Uterus (tissue), 4 donors: ENCODE measurements around the gene MMP1. TPM values are rescaled to one million over a fixed set of nuclear protein-coding genes. Genes with fewer than 3 reads are reported as not detected.

Experiments
- DNase-seq, 2 donors: peaks; one replicate each; pipeline ENCODE4 v3.0.0-alpha.2; 2019 to 2020
- H3K27ac ChIP-seq, 2 donors: fragments of 200-600 bp; sonication (generic); 1 replicate in 1 of 2; 2 replicates in 1 of 2; pipeline ENCODE4 v1.5.1; 2016 to 2018
- H3K27me3 ChIP-seq, 2 donors: fragments of 200-600 bp; sonication (generic); one replicate each; pipeline ENCODE4 v1.5.1; 2018 to 2019; ENCODE audit warnings: control low read depth in 1 of 2
- H3K36me3 ChIP-seq, 2 donors: fragments of 200-600 bp; sonication (generic); one replicate each; pipeline ENCODE4 v1.5.1; 2019; ENCODE audit warnings: control low read depth in 1 of 2
- H3K4me1 ChIP-seq, 2 donors: fragments of 200-600 bp; sonication (generic); one replicate each; pipeline ENCODE4 v1.5.1; 2018 to 2019; ENCODE audit warnings: control low read depth in 1 of 2
- H3K4me3 ChIP-seq, 2 donors: fragments of 200-600 bp; sonication (generic); 1 replicate in 1 of 2; 2 replicates in 1 of 2; pipeline ENCODE4 v1.5.1; 2018 to 2019; ENCODE audit warnings: mild to moderate bottlenecking in 1 of 2
- H3K9me3 ChIP-seq, 2 donors: fragments of 200-600 bp; sonication (generic); one replicate each; pipeline ENCODE4 v1.5.1; 2019; ENCODE audit warnings: control low read depth in 1 of 2
- POLR2A ChIP-seq, 2 donors: fragments of 450-650 bp; IDR thresholded peaks; one replicate each; pipeline ENCODE4 v1.6.1; 2016; ENCODE audit warnings: antibody characterized with exemption in 2 of 2, mild to moderate bottlenecking in 1 of 2, moderate library complexity in 1 of 2
- intact Hi-C: fragments of 100-400 bp; cut with DNase I; formaldehyde crosslinking; loops from one replicate; pipeline ENCODE4 v1.15.1; 2023; ENCODE audit warnings: low total_unique reads
- total RNA-seq, 4 donors: library from RNA; depleted of rRNA in 3 of 4; stranded (reverse); fragments of >200 nt in 3 of 4; gene quantifications; one replicate each; pipeline versions ENCODE4 v1.1.0 to v1.2.4, GENCODE V29; 2014 to 2023
- TF ChIP-seq, protein P1 (sequence below), 4 experiments: fragments of 200-600 bp in 2 of 4; fragments of 450-650 bp in 2 of 4; sonication (generic) in 2 of 4; IDR thresholded peaks; one replicate each; pipeline ENCODE4 v1.5.1; 2016 to 2019; ENCODE audit warnings: antibody characterized with exemption in 4 of 4, mild to moderate bottlenecking in 2 of 4, moderate library complexity in 1 of 4
- donor health status: DM: yes; HTN: yes; CAD: no.

Gene MMP1
- total RNA-seq, 4 donors from 2014 or later, result 0.41 TPM; not detected in 3

DNA sequence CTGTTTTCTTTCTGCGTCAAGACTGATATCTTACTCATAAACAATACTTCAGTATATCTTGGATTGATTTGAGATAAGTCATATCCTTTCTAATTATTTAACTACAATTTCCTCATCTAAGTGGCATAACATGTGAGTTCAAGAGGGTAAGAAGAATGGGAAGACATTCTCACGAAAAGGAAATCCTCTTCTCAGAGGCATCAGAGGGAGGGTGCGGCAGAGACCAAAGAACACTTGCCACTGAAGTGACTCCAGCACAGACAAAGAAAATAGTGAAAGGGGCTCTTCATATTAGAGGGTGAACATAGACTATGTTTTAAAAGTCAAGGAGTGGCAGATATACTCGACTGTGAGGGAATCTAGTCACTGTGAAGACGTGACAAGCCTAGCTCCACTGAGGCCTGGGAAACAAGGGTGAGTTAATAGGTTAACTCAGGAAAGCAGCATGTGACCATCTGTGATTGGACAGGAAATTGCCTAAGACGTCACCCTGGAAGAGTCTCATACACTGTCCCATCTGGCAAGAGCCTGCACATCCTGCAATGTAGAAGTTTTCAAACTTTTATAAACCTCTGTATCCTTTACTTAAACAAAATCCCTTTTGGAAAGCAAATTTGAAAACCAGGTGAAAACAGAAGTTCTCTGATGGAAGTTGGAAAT lies 1.9 kb upstream of the MMP1 start:
- H3K36me3 ChIP-seq, result no peaks in the 10 kb centered on the region
- H3K27me3 ChIP-seq, result no peaks in the 10 kb centered on the region
- H3K9me3 ChIP-seq, result no peaks in the 10 kb centered on the region
- no peak for DNase-seq
- intact Hi-C loops, result no loop called here
- H3K4me3 ChIP-seq, result no peak overlapping the region
- no peaks in the 10 kb centered on the region for H3K4me1 ChIP-seq
- no peak overlapping the region for H3K27ac ChIP-seq
- TF ChIP-seq, protein P1, sequence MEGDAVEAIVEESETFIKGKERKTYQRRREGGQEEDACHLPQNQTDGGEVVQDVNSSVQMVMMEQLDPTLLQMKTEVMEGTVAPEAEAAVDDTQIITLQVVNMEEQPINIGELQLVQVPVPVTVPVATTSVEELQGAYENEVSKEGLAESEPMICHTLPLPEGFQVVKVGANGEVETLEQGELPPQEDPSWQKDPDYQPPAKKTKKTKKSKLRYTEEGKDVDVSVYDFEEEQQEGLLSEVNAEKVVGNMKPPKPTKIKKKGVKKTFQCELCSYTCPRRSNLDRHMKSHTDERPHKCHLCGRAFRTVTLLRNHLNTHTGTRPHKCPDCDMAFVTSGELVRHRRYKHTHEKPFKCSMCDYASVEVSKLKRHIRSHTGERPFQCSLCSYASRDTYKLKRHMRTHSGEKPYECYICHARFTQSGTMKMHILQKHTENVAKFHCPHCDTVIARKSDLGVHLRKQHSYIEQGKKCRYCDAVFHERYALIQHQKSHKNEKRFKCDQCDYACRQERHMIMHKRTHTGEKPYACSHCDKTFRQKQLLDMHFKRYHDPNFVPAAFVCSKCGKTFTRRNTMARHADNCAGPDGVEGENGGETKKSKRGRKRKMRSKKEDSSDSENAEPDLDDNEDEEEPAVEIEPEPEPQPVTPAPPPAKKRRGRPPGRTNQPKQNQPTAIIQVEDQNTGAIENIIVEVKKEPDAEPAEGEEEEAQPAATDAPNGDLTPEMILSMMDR (IDR thresholded peaks at IDR 0.05), result no peak

DNA sequence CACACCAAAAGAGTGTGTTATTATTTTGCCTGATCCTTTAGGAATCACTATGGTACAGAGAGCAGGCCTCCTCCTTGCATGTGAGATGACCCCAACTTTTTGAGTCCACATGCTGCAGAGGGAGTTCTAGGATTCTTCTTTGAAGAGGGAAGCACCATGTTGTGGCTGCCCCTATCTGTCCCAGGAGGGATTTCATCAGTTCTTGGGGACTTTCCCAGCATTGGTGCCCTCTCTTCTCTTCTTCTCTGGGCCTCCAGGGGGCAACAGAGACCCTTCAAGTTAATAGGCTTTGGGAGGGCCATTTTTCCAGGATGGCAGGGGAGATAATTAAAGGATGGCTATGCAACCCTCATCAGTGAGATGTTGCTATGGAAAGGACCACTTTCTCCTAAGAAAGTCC lies 3.6 kb downstream of the MMP1 start:
- H3K9me3 ChIP-seq, result no peaks in the 10 kb centered on the region
- intact Hi-C loops, result no loop called here
- no peak overlapping the region for H3K4me3 ChIP-seq
- DNase-seq, result no peak
- TF ChIP-seq POLR2A (IDR thresholded peaks at IDR 0.05), result no peak
- TF ChIP-seq, protein P1 (IDR thresholded peaks at IDR 0.05), result no peak
- no peak overlapping the region for H3K27ac ChIP-seq
- no peaks in the 10 kb centered on the region for H3K4me1 ChIP-seq
- H3K27me3 ChIP-seq, result no peaks in the 10 kb centered on the region
- H3K36me3 ChIP-seq, result no peaks in the 10 kb centered on the region

DNA sequence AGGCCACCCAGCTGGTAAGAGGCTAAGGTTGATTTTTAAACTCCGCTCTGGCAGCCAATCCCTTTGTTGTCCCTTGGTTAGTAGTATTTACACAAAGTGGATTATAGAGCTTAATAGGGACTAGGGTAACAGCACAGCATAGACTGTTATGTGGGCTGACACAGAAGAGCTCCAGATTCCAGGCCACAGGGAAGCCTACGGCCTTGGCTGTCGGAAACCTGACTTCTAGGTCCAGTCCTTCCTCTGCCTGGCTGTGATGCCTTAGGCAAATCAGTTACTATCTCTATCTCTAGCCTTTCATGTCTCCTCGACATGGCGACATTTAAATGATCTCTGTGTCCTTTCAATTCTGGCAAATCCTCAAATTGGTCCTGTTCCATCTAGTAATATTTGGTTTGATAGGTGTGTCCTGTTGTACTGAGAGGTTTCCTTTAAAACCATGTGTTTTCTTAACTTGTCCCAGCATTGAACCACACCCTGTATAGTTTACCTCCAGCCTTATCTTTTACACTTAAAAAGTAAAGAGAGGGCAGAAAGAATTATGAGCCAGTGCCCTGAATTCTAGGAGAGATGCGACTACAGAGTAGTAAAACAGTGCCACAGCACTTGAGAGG lies 4.2 kb downstream of the MMP1 start:
- TF ChIP-seq, protein P1 (IDR thresholded peaks at IDR 0.05), result no peak
- no peak for TF ChIP-seq POLR2A (IDR thresholded peaks at IDR 0.05)
- Histone ChIP-seq H3K9me3 (no peaks in the 10 kb centered on the region), H3K4me3 (no peak overlapping the region), H3K36me3 (no peaks in the 10 kb centered on the region), H3K27ac (no peak overlapping the region), H3K4me1 (no peaks in the 10 kb centered on the region), H3K27me3 (no peaks in the 10 kb centered on the region)
- intact Hi-C loops, result no loop called here
- DNase-seq, result no peak

DNA sequence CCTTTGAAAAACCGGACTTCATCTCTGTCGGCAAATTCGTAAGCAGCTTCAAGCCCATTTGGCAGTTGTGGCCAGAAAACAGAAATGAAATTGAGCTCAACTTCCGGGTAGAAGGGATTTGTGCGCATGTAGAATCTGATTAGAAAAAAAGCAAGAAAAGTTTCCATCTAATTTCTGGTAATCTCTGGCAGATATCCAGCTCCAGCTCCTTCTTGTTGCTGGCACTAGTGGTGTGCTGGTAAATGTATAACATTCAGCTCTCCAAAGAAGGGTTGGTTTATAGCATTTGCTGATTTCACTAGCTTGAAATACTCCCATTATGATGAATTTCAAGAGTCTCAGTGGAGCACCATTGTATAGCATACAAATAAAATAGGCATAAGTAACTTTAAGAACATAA lies 5.4 kb downstream of the MMP1 start:
- Histone ChIP-seq H3K4me3 (no peak overlapping the region), H3K9me3 (no peaks in the 10 kb centered on the region), H3K27ac (no peak overlapping the region), H3K27me3 (no peaks in the 10 kb centered on the region), H3K4me1 (no peaks in the 10 kb centered on the region), H3K36me3 (no peaks in the 10 kb centered on the region)
- intact Hi-C loops, result no loop called here
- DNase-seq, result no peak
- TF ChIP-seq, protein P1 (IDR thresholded peaks at IDR 0.05), result no peak
- TF ChIP-seq POLR2A (IDR thresholded peaks at IDR 0.05), result no peak

DNA sequence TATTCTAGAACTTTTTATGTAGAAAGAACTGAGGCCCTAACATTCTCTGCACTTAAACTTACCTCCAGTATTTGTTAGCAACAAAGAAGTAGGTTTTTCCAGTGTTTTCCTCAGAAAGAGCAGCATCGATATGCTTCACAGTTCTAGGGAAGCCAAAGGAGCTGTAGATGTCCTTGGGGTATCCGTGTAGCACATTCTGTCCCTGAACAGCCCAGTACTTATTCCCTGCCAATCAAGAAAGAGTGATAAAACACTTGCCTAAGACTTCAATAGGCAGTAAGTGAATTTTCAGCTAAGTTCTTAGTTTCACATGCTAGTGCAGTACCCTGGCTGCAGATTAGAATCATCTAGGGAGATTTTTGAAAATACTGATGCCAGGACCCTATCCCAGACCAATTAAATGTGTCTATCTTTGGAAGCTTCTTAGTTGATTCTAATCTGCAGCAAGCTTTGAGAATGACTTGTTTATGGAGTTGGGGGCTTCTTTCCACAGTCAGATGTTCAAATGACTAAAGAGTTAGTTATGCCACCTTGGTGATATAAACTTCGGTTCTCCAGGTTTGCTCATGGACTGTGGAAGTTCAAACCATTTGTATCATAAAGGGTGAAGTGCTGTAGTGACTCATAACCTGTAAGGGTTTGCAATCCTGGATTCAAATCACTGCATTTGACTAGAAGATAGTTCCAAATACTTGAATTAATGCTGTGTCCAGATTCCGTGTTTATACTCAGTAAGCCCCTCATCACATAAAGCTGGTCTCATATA lies 6.5 kb downstream of the MMP1 start:
- DNase-seq, result no peak
- H3K4me3 ChIP-seq, result no peak overlapping the region
- TF ChIP-seq, protein P1 (IDR thresholded peaks at IDR 0.05), result no peak
- TF ChIP-seq POLR2A (IDR thresholded peaks at IDR 0.05), result no peak

More for the DNA sequence above, 6.5 kb downstream of the MMP1 start:
- H3K27ac ChIP-seq, result no peak overlapping the region
- intact Hi-C loops, result no loop called here
- H3K9me3 ChIP-seq, result no peaks in the 10 kb centered on the region
- H3K27me3 ChIP-seq, result no peaks in the 10 kb centered on the region
- H3K36me3 ChIP-seq, result no peaks in the 10 kb centered on the region
- H3K4me1 ChIP-seq, result no peaks in the 10 kb centered on the region
